ENCODE data around the gene MMP23B.
A peak's percentile ranks its signal among the peaks of the same experiment; 100 is the strongest.

The MMP23B gene

GRCh38 chr1:1678581-1679380 is 46.8 kb downstream of the MMP23B start:
- H3K9me3 Mint-ChIP-seq: no peaks in the 10 kb centered on the region
- peak overlapping the region in 1 of 3 experiments; percentile 25 for H3K4me3 Mint-ChIP-seq

GRCh38 chr1:1680031-1680911 is 48.3 kb downstream of the MMP23B start:
- Mint-ChIP-seq H3K9me3 (no peaks in the 10 kb centered on the region), H3K27me3 (ENCODE audit: low read depth) (no peaks in the 10 kb centered on the region), H3K36me3 (ENCODE audit: low read depth) (peaks cover 15% of the 10 kb centered on the region), H3K4me3 (no peak overlapping the region), H3K4me1 (no peaks in the 10 kb centered on the region), H3K27ac (no peak overlapping the region)
- TF ChIP-seq CTCF (IDR thresholded peaks at IDR 0.05; ENCODE audit: unreplicated experiment in 3 of 3): no peak

More at GRCh38 chr1:1678581-1679380, 46.8 kb downstream of the MMP23B start:
- Mint-ChIP-seq H3K36me3 (ENCODE audit: low read depth) (peaks cover 10% of the 10 kb centered on the region), H3K4me1 (no peaks in the 10 kb centered on the region), H3K27ac (peak overlapping the region in 2 of 3 experiments; percentile 26 to 91), H3K27me3 (ENCODE audit: low read depth) (no peaks in the 10 kb centered on the region)
- TF ChIP-seq CTCF (IDR thresholded peaks at IDR 0.05; ENCODE audit: unreplicated experiment in 3 of 3): peak in 2 of 3 experiments; percentile 13 to 35

- Mint-ChIP-seq H3K27me3 (ENCODE audit: low read depth) (no peaks in the 10 kb centered on the region), H3K4me1 (no peaks in the 10 kb centered on the region), H3K4me3 (no peak overlapping the region), H3K27ac (no peak overlapping the region), H3K9me3 (no peaks in the 10 kb centered on the region), H3K36me3 (ENCODE audit: low read depth) (peaks cover 17% of the 10 kb centered on the region)
- no peak for TF ChIP-seq CTCF (IDR thresholded peaks at IDR 0.05; ENCODE audit: unreplicated experiment in 3 of 3)
These were observed 48.9 kb downstream of the MMP23B start for GRCh38 chr1:1680912-1681273.

GRCh38 chr1:1683104-1683905 is 51.3 kb downstream of the MMP23B start:
- Mint-ChIP-seq H3K36me3 (ENCODE audit: low read depth) (peaks cover 17% of the 10 kb centered on the region), H3K4me3 (no peak overlapping the region), H3K27ac (peak overlapping the region in 1 of 3 experiments; percentile 22), H3K4me1 (peaks cover 5% of the 10 kb centered on the region), H3K27me3 (ENCODE audit: low read depth) (no peaks in the 10 kb centered on the region), H3K9me3 (no peaks in the 10 kb centered on the region)
- no peak for TF ChIP-seq CTCF (IDR thresholded peaks at IDR 0.05; ENCODE audit: unreplicated experiment in 3 of 3)

Measured in nephron (organoid).